Measurements from ENCODE around the gene MAGOH. TPM values are rescaled to one million over a fixed set of nuclear protein-coding genes. Genes with fewer than 3 reads are reported as not detected.

The MAGOH gene
- total RNA-seq (2021) (48.0 and 75.7 TPM in 2 replicates), Bru-seq, nascent RNA (percentile 92 among the genes with signal in this experiment), BruChase-seq, experiment 1, labeled RNA remaining after a 2-hour chase (percentile 88 among the genes with signal in this experiment), BruChase-seq, experiment 2, labeled RNA remaining after a 6-hour chase (percentile 91 among the genes with signal in this experiment)
- long read RNA-seq, transcript MAGOH-201 (4 exons, 500 nt), result minor isoform, 19 of 232 reads
- long read RNA-seq, transcript MAGOH-202 (5 exons, 756 nt), result major isoform, 70 of 232 reads
- long read RNA-seq, partial matches to known transcripts, result 0 of 232 reads
- long read RNA-seq, other reads (novel, unspliced or antisense), result 143 of 232 reads

DNA sequence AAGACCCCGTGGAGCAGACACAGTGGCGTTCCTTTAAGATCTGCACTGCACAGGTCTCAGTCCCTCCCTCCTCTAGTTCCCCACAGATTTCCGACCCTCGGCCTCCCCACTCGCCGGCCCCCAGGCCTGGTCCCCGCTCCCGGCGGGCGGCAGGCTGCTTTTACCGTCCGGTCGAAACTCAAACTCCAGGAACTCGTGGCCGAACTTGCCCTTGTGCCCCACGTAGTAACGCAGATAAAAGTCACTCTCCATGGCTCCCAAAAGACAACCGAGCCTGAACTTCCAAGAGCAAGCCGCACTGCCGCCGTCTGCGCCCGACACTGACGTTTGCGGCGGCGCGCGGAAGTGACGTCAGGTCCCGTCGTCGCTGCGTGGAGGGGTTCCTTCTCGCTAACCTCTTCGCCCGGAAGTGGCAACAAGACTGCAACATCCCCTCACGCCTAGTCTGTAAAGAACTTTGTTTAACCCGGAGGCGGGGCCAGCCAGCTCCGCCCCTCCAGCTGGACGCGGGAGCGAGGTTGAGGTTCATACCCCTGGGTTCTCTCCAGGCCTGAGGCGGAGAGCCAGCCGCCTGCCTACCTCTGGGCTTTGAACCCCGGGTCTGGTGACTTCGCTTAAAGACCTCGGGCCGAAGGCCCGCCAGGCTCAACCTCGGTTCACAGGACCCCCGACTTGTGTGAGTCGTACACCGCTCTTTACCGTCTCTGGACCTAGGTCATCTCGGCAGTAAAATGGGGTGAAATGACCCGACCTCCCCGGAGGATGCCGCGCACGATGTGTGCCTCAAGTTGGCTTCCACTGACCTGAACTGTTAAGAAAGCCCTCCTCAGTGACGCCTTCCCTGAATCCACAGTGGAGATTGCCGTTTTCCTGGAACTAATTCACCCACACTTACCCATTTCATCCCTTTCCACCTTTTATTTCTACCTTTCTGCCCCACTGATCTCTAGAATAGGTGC is at the start of gene MAGOH:
Gene MAGOH (minus strand): TSS at position 322 of the 959 bp plus-strand sequence. CDS start 70 bp downstream, at position 252.
- BruUV-seq (replicated peaks), result TSS peak; percentile 95
- intact Hi-C loops (cut with micrococcal nuclease; ENCODE audit: unreplicated experiment), result loop anchor here (2.0 to 5.0 kb wide), 2 partner anchors 18 to 536 kb away; partner anchors contain the start of gene CZIB
- Histone ChIP-seq H3K9me2 (ENCODE audit: insufficient read depth) (no peaks in the 10 kb centered on the region), H4K20me1 (ENCODE audit: insufficient read depth) (no peaks in the 10 kb centered on the region), H3F3A (ENCODE audit: insufficient read depth, low read depth) (peaks cover 46% of the 10 kb centered on the region), H3K27ac (peak within 1 kb of the TSS; percentile 71), H3K79me2 (ENCODE audit: low read depth) (peaks cover 39% of the 10 kb centered on the region), H3K27me3 (ENCODE audit: insufficient read depth, low read depth) (no peaks in the 10 kb centered on the region), H3K9me3 (ENCODE audit: insufficient read depth, low read depth) (no peaks in the 10 kb centered on the region), H3K4me3 (peak within 1 kb of the TSS; percentile 76), H2AFZ (peak within 1 kb of the TSS; percentile 90), H3K4me2 (peak within 1 kb of the TSS; percentile 91), H3K4me1 (replicated peaks; ENCODE audit: insufficient read depth) (peaks cover 27% of the 10 kb centered on the region), H3K36me3 (ENCODE audit: low read depth) (0 out of 2 replicates have a peak, but pooled peaks cover 13% of the 10 kb centered on the region)
- TF ChIP-seq, protein P1, sequence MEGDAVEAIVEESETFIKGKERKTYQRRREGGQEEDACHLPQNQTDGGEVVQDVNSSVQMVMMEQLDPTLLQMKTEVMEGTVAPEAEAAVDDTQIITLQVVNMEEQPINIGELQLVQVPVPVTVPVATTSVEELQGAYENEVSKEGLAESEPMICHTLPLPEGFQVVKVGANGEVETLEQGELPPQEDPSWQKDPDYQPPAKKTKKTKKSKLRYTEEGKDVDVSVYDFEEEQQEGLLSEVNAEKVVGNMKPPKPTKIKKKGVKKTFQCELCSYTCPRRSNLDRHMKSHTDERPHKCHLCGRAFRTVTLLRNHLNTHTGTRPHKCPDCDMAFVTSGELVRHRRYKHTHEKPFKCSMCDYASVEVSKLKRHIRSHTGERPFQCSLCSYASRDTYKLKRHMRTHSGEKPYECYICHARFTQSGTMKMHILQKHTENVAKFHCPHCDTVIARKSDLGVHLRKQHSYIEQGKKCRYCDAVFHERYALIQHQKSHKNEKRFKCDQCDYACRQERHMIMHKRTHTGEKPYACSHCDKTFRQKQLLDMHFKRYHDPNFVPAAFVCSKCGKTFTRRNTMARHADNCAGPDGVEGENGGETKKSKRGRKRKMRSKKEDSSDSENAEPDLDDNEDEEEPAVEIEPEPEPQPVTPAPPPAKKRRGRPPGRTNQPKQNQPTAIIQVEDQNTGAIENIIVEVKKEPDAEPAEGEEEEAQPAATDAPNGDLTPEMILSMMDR (conservative IDR thresholded peaks at IDR 0.05), result no peak
- no peak for TF ChIP-seq EZH2 (IDR thresholded peaks at IDR 0.05; ENCODE audit: low read depth)
- CTCF ChIA-PET, result no interaction called here
- POLR2A ChIA-PET (ENCODE audit: unreplicated experiment), result interaction anchor here (0.6 to 0.7 kb wide), 2 partner anchors 190 to 395 kb away, joined by 3 read pairs; no protein-coding TSS in a partner anchor
- DNase-seq, result peak; percentile 92 to 94

DNA sequence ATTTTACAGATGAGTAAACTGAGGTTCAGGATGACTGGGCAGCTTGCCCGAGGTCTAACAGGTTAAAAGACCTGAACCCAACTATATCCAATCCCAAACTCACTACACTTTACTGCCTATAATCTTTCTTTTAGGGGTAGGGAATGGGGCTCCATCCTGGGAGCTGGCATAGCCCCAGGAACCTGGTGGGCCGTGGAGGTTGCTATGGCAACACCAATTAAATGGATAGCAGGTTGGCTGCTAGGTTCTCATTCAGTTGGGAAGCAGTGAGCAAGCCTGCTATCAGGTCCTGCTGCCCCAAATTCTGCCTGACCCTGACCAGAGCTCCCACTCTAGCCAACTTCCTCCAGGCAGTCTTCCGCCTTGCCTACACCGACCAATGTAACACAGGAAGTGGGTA is 48.6 kb upstream of the MAGOH start:
- peaks cover 11% of the 10 kb centered on the region for H3K36me3 ChIP-seq (ENCODE audit: low read depth)
- H3K4me3 ChIP-seq, result no peak overlapping the region
- H3F3A ChIP-seq (ENCODE audit: insufficient read depth, low read depth), result peaks cover 14% of the 10 kb centered on the region; the same call in 1 of the 2 replicates
- H3K4me1 ChIP-seq (replicated peaks; ENCODE audit: insufficient read depth), result no peaks in the 10 kb centered on the region
- no peak for TF ChIP-seq EZH2 (IDR thresholded peaks at IDR 0.05; ENCODE audit: low read depth)
- TF ChIP-seq, protein P1 (conservative IDR thresholded peaks at IDR 0.05), result no peak
- ChIA-PET POLR2A (ENCODE audit: unreplicated experiment) (no interaction called here), CTCF (no interaction called here)
- BruUV-seq (replicated peaks), result no TSS peak
- no peak overlapping the region for H3K27ac ChIP-seq
- H3K4me2 ChIP-seq, result no peak overlapping the region
- no peaks in the 10 kb centered on the region for H3K9me3 ChIP-seq (ENCODE audit: insufficient read depth, low read depth)
- intact Hi-C loops (cut with micrococcal nuclease; ENCODE audit: unreplicated experiment), result no loop called here
- H2AFZ ChIP-seq, result no peak overlapping the region
- H4K20me1 ChIP-seq (ENCODE audit: insufficient read depth), result no peaks in the 10 kb centered on the region
- H3K79me2 ChIP-seq (ENCODE audit: low read depth), result 0 out of 2 replicates have a peak, but pooled peaks cover 6% of the 10 kb centered on the region
- DNase-seq, result no peak
- no peaks in the 10 kb centered on the region for H3K27me3 ChIP-seq (ENCODE audit: insufficient read depth, low read depth)
- no peaks in the 10 kb centered on the region for H3K9me2 ChIP-seq (ENCODE audit: insufficient read depth)

DNA sequence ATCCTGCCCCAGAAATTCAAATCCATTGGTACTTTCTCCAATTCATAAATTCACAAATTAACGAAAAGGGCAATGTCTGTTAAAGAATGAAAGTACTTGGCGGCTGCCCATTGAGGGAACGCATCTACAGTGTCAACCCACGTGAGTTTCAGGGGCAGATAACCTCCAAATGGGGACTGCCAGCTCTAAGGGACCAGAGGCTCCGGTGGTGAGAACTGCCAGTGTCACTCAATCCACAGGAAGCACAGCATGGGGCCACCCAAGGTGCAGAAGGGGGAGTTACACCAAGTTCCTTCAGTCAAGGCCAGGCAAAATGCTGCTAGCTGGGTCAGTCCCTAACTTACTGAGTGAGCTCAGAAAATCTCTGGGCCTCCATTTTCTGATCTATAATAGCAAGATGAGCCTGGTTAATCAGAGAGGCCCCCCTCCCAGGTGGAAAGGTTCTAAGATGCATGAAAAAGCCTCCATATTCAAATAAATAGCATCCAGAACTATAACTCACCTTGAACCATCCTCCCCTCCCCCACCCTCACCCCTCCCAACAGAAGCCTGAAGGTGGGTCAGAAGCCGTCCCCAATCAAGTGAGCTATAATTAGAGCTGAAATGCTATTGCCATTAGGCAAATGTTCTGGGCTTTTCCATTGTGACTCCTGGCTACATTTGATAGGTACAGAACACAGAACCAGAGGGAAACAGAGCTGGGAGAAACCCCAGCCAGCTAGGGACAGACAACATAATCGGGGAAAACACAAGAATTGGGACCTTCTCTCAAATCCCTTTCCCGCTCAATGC is 47.8 kb upstream of the MAGOH start:
- peaks cover 11% of the 10 kb centered on the region for H3K36me3 ChIP-seq (ENCODE audit: low read depth)
- TF ChIP-seq, protein P1 (conservative IDR thresholded peaks at IDR 0.05), result no peak
- TF ChIP-seq EZH2 (IDR thresholded peaks at IDR 0.05; ENCODE audit: low read depth), result no peak
- no peak overlapping the region for H3K4me3 ChIP-seq
- H3K79me2 ChIP-seq (ENCODE audit: low read depth), result no peaks in the 10 kb centered on the region
- no TSS peak for BruUV-seq (replicated peaks)
- no peak for DNase-seq
- no peaks in the 10 kb centered on the region for H3K27me3 ChIP-seq (ENCODE audit: insufficient read depth, low read depth)
- no peak overlapping the region for H2AFZ ChIP-seq
- H3F3A ChIP-seq (ENCODE audit: insufficient read depth, low read depth), result peaks cover 14% of the 10 kb centered on the region; the same call in 1 of the 2 replicates
- CTCF ChIA-PET, result no interaction called here
- H3K9me3 ChIP-seq (ENCODE audit: insufficient read depth, low read depth), result no peaks in the 10 kb centered on the region
- H3K27ac ChIP-seq, result no peak overlapping the region
- H3K4me1 ChIP-seq (replicated peaks; ENCODE audit: insufficient read depth), result no peaks in the 10 kb centered on the region
- H3K4me2 ChIP-seq, result no peak overlapping the region
- no peaks in the 10 kb centered on the region for H4K20me1 ChIP-seq (ENCODE audit: insufficient read depth)
- intact Hi-C loops (cut with micrococcal nuclease; ENCODE audit: unreplicated experiment), result no loop called here
- H3K9me2 ChIP-seq (ENCODE audit: insufficient read depth), result no peaks in the 10 kb centered on the region
- POLR2A ChIA-PET (ENCODE audit: unreplicated experiment), result no interaction called here
